Stimulated activated CD4-positive, alpha-beta T cell treated with anti-CD3 and anti-CD28 coated beads, Interleukin-4, amount 100 ng/mL, for 24 hours (primary cell): ENCODE results near the gene CASD1.

Experiments used
- DNase-seq: peaks from one replicate; pipeline ENCODE4 v3.0.0-alpha.2; 2020

The CASD1 gene

GRCh38 chr7:94509264-94509886, at the start of gene CASD1:
CASD1 (plus strand) TSS chr7:94509809; CDS start chr7:94510085, 276 bp downstream.
- DNase-seq: peak; percentile 61

- no peak for DNase-seq
Measured at GRCh38 chr7:94466516-94466915, 43.1 kb upstream of the CASD1 start.

DNA sequence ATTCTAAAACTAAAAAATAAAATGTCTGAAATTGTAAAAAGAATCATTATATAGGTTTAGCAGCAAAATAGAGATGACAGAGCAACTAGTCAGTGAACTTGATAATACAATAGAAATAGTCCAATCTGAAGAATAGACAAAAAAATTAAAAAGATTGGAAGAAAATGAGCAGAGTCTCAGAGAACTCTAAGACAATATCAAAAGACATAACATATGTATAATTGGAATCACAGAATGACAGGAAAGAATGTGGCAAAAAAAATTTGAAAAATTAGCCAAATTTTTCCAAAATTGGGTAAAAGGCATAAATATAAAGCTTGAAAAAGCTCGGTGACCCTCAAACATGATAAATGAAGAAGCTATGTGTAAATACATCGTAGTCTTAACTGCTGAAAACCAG, 38.0 kb upstream of the CASD1 start:
- no peak for DNase-seq

GRCh38 chr7:94472608-94473007, 37.0 kb upstream of the CASD1 start:
- DNase-seq: no peak

DNA sequence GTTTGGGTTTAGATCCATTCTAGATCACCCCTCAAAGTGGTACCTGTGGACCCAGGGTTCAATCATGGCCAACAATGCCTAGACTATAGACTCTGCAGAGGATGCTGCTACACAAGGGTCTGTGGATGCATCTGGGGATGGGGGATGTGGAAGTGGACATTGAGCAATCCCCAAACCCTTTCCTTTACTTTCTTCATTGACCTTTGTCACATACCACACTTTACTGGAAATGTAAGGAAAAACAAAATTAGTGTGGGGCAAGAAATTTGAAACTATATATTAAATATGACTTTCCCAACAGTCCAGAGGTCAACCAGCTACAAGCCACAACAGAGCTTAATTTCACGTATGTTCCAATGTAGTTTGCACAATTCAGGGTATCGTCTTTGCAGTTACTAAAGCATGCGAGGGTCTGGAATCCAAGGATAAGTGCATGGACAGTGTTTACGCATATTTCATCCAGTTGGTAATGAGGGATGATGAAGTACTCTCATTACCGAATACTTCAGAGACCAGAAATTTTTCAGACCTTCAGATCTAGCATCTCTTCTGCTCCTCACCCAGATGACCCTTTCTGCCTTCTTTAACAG, 33.3 kb upstream of the CASD1 start:
- DNase-seq: no peak

DNA sequence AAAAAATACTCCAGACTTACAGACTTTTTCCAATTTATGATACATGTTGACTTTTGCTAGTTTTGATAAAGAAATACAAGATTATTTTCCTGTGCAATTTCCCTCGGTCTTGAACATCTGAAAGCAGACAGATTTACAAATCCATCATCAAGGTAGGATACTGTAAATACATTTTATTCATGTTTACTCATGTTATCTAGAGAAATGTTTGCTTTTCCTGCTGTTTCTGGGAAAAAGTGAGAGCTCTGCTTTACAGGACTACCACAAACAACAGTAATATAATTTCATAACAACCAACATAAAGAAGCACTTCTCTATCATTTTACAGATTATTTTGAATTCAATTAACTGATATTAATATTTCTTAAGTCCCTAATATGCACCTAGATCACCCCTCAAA, 31.7 kb upstream of the CASD1 start:
- no peak for DNase-seq

DNA sequence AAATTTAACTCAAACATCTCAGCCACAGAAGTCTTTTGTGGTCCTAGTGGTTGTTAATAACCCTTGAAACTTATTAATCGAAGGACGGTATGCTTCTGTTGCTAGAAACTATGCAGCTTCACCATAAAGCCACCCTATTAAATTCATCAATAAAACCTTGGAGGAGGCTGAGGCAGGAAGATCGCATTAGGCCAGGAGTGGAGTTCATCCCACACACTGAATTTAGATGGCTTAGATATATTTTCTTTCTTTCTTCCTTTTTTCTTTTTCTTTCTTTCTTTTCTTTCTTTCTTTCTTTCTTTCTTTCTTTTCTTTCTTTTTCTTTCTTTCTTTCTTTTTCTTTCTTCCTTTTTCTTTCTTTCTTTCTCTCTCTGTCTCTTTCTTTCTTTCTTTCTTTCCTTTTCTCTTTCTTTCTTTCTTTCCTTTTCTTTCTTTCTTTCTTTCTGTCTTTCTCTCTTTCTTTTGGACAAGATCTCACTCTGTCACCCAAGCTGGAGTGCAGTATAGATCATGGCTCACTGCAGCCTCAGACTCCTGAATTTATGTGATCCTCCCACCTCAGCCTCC, 30.9 kb upstream of the CASD1 start:
- no peak for DNase-seq

DNA sequence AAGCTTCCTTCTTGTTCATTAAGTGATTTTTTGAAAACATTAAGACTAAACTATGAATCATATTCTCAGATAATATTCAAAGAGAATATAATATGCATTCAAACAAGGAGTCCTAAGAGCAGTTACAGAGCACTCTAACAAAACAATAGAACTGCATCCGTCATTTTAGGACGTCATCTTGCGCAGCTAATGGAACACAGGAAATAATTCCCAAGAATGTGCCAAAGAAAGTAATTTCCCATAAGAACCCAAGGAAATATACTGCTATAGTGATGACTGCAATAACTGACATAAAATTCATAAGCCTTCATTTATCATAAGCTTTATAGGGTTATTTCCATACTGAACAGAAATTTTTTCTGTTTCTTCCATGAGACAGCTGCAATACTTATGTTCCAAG, 28.3 kb upstream of the CASD1 start:
- DNase-seq: no peak

- DNase-seq: no peak
Measured at GRCh38 chr7:94482796-94483195, 26.8 kb upstream of the CASD1 start.

GRCh38 chr7:94483843-94484242, 25.8 kb upstream of the CASD1 start:
- DNase-seq: no peak

DNA sequence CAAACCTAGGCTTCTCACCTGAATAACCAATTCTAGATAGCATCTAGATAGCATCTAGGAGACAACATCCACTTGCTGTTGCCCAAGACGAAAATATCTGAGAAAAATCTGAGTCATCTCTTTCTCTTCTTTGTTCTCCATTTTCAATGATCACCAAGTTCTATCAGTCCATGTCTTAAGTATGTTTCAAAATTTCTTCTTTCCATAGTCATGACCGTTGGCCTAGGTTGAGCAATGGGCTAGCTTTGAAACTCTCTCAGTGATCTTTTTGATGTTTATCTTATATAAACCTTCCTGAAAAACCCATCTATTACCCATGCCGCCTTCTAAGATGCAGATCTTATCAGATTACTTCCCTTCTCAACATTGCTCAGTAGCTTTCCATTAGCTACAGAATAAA, 23.4 kb upstream of the CASD1 start:
- DNase-seq: no peak

- no peak for DNase-seq
Measured at GRCh38 chr7:94491410-94491809, 18.2 kb upstream of the CASD1 start.

GRCh38 chr7:94492601-94493000, 17.0 kb upstream of the CASD1 start:
- no peak for DNase-seq

- DNase-seq: no peak
Measured at GRCh38 chr7:94497874-94498670, 11.5 kb upstream of the CASD1 start.

DNA sequence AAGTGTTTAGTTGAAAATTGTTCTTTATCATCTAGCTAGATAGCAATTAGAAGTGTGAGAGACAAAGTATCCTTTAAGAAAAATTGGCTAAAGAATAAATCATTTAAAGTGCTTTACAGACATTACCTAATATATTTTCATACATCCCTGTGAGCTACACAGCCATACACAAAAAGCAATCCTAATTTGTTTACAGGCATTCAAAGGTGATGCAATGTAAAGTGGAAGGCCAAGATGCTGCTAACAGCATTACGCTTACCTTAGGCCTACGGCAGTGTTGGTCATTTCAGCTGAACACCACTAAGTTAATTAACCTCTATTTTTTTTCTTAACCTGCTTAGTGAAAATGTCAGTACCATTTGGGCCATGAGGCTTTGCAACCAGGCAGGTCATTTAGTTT, 10.7 kb upstream of the CASD1 start:
- no peak for DNase-seq

DNA sequence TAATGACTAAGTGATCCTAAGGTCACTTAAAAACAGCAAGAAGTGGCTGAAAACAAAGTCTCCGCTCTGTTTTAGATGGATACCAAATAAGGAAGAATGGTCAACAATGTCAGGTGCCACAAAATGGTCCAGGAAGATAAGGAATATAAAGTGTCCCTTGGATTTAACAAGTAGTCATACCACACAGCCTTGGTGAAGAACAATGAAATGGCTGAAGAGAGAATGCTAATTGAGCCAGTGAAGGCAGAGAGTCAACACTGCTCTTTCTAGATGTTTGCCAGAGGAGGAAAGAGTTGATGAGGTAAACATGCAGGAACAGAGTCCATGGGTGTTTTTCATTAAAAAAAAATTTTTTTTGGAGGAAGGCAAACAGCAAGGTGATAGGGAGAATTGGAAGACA, 2.1 kb upstream of the CASD1 start:
- no peak for DNase-seq

GRCh38 chr7:94507962-94508361, 1.6 kb upstream of the CASD1 start:
- DNase-seq: no peak

- peak; percentile 65 for DNase-seq
Measured at GRCh38 chr7:94509887-94510581, 425 bp downstream of the CASD1 start.

DNA sequence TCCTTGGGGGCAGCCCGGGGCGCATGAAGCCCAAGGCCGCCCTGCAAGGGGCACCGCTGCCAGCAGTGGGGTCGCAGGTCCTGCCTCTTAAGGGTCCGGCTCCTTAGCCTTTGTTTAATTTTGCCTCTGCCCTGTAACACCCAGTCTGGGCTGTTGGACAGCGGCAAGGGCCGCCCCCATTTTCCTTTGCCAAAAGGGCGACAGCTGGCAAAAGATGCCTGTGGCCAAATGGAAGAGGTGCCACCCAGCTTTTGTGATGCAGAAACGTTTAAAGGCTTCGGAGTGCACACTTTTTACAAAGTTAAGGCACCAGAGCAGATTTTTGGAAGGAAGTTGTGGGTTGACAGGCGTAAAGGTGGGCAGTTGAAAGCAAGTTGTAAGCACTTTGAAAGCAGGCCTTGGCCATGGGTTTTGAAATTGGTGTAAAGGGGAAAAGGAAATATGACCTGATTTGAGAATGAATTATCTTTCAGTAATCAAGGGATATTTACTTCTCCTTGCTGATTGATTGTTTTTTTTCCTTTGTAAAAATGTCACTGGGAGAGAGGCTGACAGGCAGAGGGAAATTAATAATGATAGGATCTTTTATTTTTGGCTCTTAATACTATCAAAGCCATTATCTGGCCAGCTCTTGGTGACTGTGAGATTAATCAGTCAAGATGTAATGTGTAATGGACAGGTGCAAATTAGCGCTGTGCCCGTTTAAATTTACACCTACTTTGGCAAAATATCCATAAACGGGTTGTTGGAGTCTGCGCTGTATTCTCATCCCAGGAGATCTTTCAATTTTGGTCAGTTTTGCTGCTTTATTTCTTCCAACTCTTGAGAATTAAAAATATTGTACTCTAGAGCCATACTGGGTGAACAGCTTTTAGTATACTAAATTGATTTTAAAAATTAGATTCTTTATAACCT, 1.2 kb downstream of the CASD1 start:
- peak; percentile 28 for DNase-seq

DNA sequence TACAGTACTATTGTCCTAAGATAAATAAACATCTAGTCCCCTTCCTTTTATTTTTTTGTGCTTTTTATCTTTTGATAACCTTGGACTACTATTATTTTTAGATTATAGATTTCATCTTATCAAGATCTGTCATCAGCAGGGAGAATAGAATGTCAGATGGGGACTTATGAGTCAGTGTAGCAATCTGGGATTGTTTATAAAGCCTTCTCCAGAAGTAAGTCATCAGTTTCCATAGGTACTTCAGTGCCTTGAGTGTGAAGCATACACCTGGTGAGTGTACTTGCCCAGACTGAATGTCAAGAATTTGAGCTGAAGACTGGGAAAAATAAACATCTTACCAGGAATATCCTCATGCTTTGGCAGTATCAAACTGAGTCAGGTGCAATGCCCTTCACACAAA, 2.1 kb downstream of the CASD1 start:
- no peak for DNase-seq

DNA sequence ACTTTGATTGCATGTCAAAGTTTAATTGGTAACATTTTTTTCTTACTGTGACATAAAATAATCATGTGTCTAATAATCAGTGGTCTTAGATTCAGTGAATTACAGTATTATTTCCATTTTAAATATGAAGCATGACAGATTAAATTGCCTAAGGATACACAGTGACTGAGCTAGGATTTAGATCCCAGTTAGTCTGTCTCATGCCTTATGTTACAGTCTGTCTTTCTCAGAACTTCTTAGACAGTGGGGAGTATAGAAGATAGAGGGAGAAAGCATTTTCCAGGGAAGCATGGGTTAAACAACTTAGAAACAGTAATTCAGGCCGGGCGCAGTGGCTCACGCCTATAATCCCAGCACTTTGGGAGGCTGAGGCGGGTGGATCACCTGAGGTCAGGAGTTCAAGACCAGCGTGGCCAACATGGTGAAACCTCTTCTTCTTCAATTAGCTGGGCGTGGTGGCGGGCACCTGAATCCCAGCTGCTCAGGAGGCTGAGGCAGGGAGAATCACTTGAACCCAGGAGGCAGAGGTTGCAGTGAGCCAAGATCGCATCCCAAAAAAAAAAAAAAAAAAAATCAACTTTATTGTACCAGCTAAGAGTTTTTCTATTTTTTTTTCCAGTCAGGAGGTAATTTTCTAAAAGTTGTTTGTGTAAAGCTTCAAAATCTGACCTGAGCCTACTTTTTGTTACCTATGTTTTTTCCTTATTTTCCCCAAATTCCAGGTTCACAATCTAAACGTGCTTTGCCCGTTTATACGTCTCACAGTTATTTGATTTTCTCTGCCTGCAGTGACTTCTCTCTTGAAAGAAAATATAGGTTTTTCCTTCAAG, 3.3 kb downstream of the CASD1 start:
- DNase-seq: no peak

- DNase-seq: no peak
Measured at GRCh38 chr7:94513565-94513860, 3.9 kb downstream of the CASD1 start.
